ENCODE results near the gene COL10A1. TPM values are rescaled to one million over a fixed set of nuclear protein-coding genes. Genes with fewer than 3 reads are reported as not detected.

COL10A1 gene
- total RNA-seq: not detected

DNA sequence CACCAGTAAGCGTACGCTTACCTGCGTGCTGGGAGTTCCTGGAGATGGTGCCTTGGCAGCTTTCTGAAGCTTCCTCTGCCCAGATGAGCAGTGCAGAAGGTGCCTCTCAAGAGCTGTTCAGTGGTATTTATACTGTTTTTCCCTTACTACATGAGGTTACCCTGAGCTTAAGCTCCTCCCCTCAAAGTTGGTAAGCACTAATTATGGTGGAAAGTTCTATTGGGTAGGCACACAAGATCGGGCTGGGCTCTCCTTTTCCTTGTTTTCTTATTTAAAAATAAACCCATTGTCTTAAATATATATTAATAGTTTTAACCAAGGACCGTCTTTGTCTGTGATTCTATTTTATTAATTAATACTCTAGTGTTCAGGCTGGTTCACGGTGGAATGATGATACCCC, at the start of gene COL10A1:
TSS of gene COL10A1 (minus strand) at position 101 of the 400 bp plus-strand sequence. CDS start 640 bp downstream, outside the sequence.
- H3K27me3 ChIP-seq: no peaks in the 10 kb centered on the region
- intact Hi-C loops (cut with DNase I): no loop called here
- H3K27ac ChIP-seq: no peak within 1 kb of the TSS
- H3K4me3 ChIP-seq: no peak within 1 kb of the TSS
- TF ChIP-seq, protein P1, sequence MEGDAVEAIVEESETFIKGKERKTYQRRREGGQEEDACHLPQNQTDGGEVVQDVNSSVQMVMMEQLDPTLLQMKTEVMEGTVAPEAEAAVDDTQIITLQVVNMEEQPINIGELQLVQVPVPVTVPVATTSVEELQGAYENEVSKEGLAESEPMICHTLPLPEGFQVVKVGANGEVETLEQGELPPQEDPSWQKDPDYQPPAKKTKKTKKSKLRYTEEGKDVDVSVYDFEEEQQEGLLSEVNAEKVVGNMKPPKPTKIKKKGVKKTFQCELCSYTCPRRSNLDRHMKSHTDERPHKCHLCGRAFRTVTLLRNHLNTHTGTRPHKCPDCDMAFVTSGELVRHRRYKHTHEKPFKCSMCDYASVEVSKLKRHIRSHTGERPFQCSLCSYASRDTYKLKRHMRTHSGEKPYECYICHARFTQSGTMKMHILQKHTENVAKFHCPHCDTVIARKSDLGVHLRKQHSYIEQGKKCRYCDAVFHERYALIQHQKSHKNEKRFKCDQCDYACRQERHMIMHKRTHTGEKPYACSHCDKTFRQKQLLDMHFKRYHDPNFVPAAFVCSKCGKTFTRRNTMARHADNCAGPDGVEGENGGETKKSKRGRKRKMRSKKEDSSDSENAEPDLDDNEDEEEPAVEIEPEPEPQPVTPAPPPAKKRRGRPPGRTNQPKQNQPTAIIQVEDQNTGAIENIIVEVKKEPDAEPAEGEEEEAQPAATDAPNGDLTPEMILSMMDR (IDR thresholded peaks at IDR 0.05): no peak
- peaks cover 0 to 9% of the 10 kb centered on the region in 2 donors for H3K36me3 ChIP-seq
- no peaks in the 10 kb centered on the region for H3K9me3 ChIP-seq
- no peaks in the 10 kb centered on the region for H3K4me1 ChIP-seq
- no peak for DNase-seq (ENCODE audit: low spot score in 2 of 2)

- Histone ChIP-seq H3K27ac (no peak overlapping the region), H3K4me1 (no peaks in the 10 kb centered on the region), H3K36me3 (peaks cover 4 to 17% of the 10 kb centered on the region in 2 donors), H3K4me3 (no peak overlapping the region), H3K9me3 (peaks cover 0 to 11% of the 10 kb centered on the region in 2 donors), H3K27me3 (no peaks in the 10 kb centered on the region)
- TF ChIP-seq, protein P1 (IDR thresholded peaks at IDR 0.05): no peak
- intact Hi-C loops (cut with DNase I): no loop called here
- DNase-seq (ENCODE audit: low spot score in 2 of 2): no peak
Observed at GRCh38 chr6:116175344-116175743, 49.4 kb upstream of the COL10A1 start.

DNA sequence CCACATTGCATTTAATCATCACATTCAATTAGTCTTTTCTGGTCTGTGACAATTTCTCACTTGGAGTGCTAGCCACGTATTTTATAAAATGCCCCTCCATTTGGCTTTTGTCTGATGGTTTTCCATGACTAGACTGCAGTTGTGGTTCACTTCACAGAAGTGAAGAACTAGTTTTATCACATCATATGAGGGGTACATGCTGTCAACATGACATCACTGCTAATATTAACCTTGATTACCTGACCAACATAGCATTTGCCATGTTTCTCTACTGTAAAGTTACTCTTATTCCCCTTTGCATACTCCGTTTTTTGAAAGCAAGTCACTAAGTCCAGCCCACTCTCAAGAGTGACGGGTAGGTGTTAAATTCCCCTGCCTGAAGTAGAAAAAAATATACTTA, 48.0 kb upstream of the COL10A1 start:
- H3K4me1 ChIP-seq: no peaks in the 10 kb centered on the region
- intact Hi-C loops (cut with DNase I): no loop called here
- H3K27ac ChIP-seq: no peak overlapping the region
- peaks cover 0 to 11% of the 10 kb centered on the region in 2 donors for H3K9me3 ChIP-seq
- DNase-seq (ENCODE audit: low spot score in 2 of 2): no peak
- no peaks in the 10 kb centered on the region for H3K27me3 ChIP-seq
- peaks cover 4 to 17% of the 10 kb centered on the region in 2 donors for H3K36me3 ChIP-seq
- no peak overlapping the region for H3K4me3 ChIP-seq
- TF ChIP-seq, protein P1 (IDR thresholded peaks at IDR 0.05): no peak

- Histone ChIP-seq H3K4me1 (peaks cover 0 to 2% of the 10 kb centered on the region in 2 donors), H3K27ac (no peak overlapping the region), H3K27me3 (no peaks in the 10 kb centered on the region), H3K36me3 (peaks cover 4 to 11% of the 10 kb centered on the region in 2 donors), H3K4me3 (no peak overlapping the region), H3K9me3 (peaks cover 0 to 22% of the 10 kb centered on the region in 2 donors)
- DNase-seq (ENCODE audit: low spot score in 2 of 2): no peak
- intact Hi-C loops (cut with DNase I): no loop called here
- TF ChIP-seq, protein P1 (IDR thresholded peaks at IDR 0.05): no peak
Observed at GRCh38 chr6:116170358-116171057, 44.6 kb upstream of the COL10A1 start.

GRCh38 chr6:116169880-116170279, 43.9 kb upstream of the COL10A1 start:
- no peak for DNase-seq (ENCODE audit: low spot score in 2 of 2)
- intact Hi-C loops (cut with DNase I): no loop called here
- no peaks in the 10 kb centered on the region for H3K27me3 ChIP-seq
- peaks cover 0 to 19% of the 10 kb centered on the region in 2 donors for H3K9me3 ChIP-seq
- peaks cover 0 to 2% of the 10 kb centered on the region in 2 donors for H3K4me1 ChIP-seq
- no peak overlapping the region for H3K27ac ChIP-seq
- H3K4me3 ChIP-seq: no peak overlapping the region
- peaks cover 4 to 5% of the 10 kb centered on the region in 2 donors for H3K36me3 ChIP-seq
- TF ChIP-seq, protein P1 (IDR thresholded peaks at IDR 0.05): no peak

Data from ascending aorta (tissue), 2 donors.